LoVo (cell line): ENCODE results near the gene RHCG.

Source experiments
- DNase-seq: peaks from one replicate; pipeline ENCODE4 v3.0.0-alpha.2; 2016; ENCODE audit warnings: low spot score

The RHCG gene

GRCh38 chr15:89502867-89503595 is 6.6 kb upstream of the RHCG start:
- no peak for DNase-seq

DNA sequence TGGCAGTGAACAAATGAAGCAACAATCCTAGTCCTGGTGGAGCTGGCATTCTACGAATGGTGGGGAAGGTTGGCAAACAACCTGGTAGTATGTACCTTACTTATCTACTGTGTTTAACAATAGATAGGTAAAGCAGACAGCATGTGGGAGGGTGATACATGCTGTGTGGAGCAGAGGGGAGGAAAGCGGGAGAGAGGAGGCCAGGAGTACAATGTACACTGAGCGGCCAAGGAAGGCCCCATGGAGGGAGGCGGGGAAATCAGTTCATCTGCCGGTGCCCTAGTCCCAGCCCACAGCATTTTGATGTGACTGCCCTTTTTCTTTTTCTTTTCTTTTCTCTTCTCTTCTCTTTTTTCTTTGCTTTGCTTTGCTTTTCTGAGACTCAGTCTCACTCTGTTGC is 5.3 kb upstream of the RHCG start:
- DNase-seq: no peak

DNA sequence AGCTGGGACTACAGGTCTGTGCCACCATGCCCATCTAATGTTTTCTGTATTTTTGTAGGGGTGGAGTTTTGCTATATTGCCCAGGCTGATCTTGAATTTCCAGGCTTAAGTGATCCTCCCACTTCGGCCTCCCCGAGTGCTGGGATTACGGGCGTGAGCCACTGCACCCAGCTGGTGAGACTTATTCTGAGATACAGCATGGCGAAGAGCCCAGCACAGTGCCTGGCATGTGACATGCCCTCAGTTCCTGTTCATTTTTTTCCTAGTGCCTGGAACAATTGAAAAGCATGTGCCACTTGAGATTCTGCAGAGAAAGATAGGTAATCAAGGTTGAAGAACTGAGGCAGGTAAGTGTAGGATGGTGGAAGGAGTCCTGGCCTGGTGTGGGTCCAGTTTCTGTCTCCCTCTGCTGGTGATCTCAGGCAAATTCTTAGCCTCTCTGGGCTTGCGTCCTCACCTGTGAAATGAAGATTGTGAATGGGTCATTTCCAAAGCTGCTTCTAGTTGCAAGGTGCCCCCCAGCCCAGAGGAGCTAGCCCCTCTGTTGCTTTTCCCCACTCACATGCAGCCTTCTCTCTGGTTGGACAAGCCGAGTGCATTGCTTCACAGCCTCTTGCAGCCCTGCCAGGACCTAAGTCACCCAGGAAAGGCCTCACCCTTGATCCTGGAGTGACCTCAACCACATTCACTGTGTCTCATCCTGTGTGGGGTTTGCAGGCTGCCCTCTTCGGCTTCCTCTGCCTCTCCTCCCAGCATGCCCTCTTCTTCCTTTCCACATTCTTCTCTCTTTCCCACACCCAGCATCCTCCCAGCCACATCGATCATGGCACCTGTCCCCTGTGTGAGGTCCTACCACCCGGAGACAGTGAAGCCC is 4.3 kb upstream of the RHCG start:
- no peak for DNase-seq

DNA sequence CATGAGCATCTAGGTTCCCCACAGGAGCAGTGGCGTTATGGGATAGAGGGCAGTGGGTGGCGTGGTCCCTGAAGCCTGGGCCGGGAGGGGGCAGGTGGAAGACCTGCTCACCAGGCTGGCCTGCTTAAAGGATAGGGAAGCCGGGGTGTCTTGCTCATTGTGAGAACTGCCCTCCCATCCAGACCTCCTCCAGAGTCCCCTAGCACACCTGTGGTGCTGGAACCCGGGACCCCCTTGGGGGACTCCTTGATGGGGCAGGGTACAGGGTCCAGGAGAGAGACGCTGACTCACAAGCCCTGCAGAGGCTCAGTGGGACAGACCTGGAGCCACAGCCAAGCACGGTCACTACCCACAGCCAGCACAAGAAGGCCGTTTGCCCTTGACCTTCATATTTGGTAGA is 2.8 kb upstream of the RHCG start:
- DNase-seq: no peak

GRCh38 chr15:89498574-89498906 is 2.2 kb upstream of the RHCG start:
- no peak for DNase-seq

GRCh38 chr15:89497231-89497630 is 848 bp upstream of the RHCG start:
- no peak for DNase-seq

DNA sequence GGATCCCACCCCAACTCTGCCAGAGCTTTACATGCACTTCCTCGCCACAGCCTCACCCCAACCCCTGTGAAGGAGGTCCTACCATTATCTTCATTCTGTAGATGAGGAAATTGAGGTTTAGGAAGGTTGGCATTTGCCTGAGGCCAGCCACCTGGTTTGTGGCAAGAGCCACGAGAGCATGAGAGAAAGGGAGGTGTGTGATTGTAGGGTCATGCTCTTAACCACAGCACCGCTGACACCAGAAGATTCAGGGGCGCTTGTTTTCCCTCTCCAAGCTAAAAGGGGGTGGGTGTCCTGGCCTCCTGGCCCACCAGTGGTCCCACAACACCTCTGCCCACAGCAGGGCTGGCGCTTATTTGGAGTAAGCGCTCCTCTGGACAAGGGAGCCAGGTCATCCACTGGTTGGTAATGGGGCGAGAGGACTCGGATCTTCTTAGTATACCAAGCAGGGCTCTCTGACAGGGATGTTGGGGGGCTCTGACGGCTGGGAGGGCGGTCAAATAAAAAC is 691 bp downstream of the RHCG start:
- no peak for DNase-seq

- DNase-seq: no peak
Observed at GRCh38 chr15:89494941-89495637, 1.3 kb downstream of the RHCG start.

DNA sequence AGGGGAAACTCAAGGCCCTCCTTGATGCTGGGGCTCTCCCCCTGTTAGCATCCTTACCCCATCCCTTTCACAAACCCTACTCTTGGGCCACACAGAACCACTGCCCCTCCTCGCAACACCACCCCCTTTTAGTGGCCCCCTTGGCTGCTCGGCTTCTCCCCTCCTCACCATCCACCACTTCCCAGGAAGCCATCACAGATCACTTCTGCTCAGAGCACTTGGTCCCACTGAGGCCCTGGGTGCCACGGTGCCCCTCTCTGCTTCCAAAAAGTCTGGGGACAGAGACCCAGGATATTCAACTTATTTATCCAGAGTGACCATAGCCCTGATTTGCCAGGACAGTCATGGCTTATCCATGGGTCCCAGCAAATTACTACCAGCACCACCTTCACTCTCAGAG is 2.4 kb downstream of the RHCG start:
- no peak for DNase-seq

DNA sequence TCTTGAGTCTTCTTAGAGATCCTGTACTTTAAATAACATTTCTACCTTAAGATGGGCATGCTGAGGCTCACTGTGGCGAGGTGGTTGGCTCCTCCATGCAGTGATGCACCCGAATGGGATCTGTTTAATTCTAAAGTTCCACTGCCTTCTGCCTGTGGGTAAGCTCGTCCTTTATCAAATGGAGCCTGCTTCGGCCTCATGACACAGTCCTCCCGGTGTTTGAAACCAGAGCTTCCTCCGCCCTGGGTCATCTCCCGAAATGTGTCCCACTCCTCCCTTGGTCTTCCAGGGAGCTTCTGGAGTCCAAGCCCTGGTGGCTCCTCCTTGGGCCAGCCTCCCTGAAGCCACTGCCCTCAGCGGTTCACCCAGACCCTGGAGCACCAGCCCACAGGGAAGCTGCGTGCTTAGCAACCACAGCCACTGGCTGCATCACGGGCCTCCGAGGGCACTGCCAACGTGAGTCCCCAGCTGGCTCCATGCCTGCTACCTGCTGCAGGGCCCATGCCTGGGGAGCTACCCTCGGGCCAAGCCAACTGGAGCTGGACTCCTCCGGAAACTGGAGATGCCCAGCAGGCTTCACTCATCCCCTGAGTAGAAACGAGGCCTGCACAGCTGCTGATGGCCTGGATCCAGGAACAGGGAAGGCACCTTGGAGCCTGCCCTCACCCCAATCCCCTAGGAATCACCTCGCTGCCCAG is 3.3 kb downstream of the RHCG start:
- no peak for DNase-seq

GRCh38 chr15:89492111-89492641 is 4.2 kb downstream of the RHCG start:
- DNase-seq: no peak

- no peak for DNase-seq
Observed at GRCh38 chr15:89490814-89491315, 5.5 kb downstream of the RHCG start.

GRCh38 chr15:89490081-89490813 is 6.1 kb downstream of the RHCG start:
- no peak for DNase-seq

DNA sequence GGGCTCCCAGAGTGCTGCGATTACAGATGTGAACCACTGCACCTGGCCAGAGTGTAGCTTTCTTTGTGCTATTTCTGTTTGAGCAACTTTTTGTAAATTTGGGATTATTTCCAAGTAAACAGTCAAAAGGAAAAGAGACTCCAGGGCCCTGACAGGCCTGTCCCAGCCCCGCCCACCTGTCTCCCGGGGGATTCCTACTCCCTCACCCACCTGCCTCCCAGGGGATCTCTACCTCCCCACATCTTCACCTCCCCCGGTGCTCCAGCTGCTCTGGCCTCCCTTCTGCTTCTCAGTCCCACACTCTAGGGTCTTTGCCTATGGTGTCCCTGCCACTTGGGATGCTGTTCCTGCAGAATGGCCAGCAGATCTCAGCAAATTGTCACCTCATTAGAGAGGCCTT is 7.0 kb downstream of the RHCG start:
- DNase-seq: no peak

DNA sequence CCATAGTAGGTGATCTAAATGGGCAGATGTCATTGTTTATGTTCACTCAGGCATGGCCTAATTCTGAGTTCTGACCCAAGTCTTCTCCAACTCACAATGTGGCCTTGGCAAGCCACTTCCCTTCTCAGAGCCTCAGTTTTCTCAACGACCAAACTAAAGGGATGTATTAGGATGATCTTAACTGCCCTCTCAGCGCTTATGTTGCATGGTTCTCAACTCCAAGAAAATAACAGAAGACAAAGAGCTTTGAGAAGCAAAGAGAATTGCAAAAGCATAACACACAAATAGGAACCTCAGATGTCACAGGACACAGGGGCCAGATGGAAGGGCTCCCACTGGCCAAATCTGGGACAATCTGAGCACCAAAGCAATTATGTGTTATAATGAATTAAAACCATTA is 8.6 kb downstream of the RHCG start:
- no peak for DNase-seq

DNA sequence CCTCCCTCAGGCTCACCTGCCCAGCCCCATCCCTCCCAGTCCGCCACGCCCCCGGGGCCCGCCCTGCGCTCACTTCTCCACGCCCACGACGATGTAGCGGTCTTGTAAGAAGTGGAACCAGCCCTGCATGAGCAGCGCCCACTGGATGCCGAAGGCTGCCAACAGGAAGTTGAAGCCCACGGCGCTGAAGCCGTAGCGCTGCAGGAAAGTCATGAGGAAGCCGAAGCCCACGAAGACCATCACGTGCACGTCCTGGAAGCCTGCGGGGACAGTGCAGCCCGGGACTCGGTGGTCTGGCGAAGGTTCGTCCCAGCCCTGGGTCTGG is 9.7 kb downstream of the RHCG start:
- DNase-seq: peak; percentile 59

GRCh38 chr15:89483079-89483478 is 13.3 kb downstream of the RHCG start:
- DNase-seq: no peak

DNA sequence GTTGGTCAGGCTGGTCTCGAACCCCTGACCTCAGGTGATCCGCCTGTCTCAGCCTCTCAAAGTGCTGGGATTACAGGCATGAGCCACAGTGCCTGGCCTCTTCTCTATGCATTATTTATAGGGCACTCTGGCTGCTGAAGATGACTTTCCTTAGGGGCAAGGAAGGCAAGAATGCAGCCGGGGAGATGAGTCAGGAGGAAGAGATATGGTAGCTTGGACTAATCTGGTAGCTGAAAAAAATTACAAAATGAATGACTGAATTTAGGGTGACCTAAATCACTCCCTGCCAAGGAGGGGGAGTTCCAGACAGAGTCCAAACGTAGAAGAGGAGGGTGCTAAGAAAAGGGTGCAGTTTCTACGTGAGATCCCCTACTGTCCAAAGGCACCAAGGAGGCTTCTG is 14.2 kb downstream of the RHCG start:
- no peak for DNase-seq

DNA sequence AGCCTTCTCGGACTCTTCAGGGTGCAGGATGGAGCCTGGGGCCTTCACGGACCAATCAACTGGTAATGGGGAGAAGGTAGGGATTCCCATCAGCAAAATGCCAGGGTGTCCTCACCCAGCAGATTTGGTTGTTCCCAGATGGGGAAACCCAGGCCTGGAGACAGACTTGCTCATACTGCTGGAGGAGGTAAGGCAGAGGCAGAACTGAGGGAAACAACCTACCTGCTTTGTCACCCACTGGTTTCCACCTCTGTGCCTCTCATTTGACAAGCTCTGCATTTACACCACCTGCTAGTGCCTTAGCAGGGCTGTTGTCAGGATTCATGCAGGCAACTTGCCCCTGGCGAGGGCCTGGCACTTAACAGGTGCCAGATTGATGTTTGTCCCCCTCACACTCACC is 15.9 kb downstream of the RHCG start:
- DNase-seq: no peak

DNA sequence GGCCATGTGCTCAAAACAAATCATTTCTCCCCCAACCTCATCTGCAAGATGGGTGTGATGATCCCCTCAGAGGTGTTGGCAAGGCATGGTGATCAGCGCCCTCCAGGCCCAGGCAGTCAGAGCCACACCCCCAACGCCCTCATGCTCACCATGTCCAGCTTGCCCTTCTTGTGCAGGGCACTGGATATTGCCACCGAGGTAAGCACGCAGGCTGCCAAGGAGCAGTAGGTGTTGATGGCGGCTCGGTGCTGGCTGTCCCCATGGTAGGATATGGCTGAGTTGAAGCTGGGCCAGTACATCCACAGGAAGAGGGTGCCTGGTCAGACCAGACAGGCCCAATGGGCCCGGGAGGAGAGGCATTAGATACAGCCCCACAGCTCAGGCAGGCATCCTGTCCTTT is 17.2 kb downstream of the RHCG start:
- DNase-seq: no peak
